Activated gamma-delta T cell (primary cell): ENCODE measurements around the gene LGR5.

ENCODE experiments used
- DNase-seq: peaks from one replicate; lab custom pipeline; 2025; lab: John Stamatoyannopoulos, UW
- total RNA-seq, 2 donors: gene quantifications; one replicate each; lab custom pipeline; 2026; lab: John Stamatoyannopoulos, UW

LGR5 gene
- total RNA-seq: 0.09 to 0.20 reads per million in 2 donors

- no peak for DNase-seq
These were observed at the start of gene LGR5 for GRCh38 chr12:71439613-71440344. LGR5 (plus strand) TSS chr12:71439798; CDS start chr12:71440081, 283 bp downstream.

- no peak for DNase-seq
These were observed 47.0 kb upstream of the LGR5 start for GRCh38 chr12:71392521-71393145.

- DNase-seq: no peak
These were observed 46.0 kb upstream of the LGR5 start for GRCh38 chr12:71393625-71394024.

- DNase-seq: no peak
These were observed 42.1 kb upstream of the LGR5 start for GRCh38 chr12:71397433-71397954.

- DNase-seq: no peak
These were observed 40.4 kb upstream of the LGR5 start for GRCh38 chr12:71399197-71399596.

- DNase-seq: no peak
These were observed 39.1 kb upstream of the LGR5 start for GRCh38 chr12:71400481-71400880.

- no peak for DNase-seq
These were observed 33.7 kb upstream of the LGR5 start for GRCh38 chr12:71405884-71406283.

- DNase-seq: no peak
These were observed 31.9 kb upstream of the LGR5 start for GRCh38 chr12:71407732-71408131.

- DNase-seq: no peak
These were observed 28.8 kb upstream of the LGR5 start for GRCh38 chr12:71410844-71411243.

GRCh38 chr12:71411635-71412034 is 28.0 kb upstream of the LGR5 start:
- DNase-seq: no peak

GRCh38 chr12:71415336-71416231 is 24.0 kb upstream of the LGR5 start:
- DNase-seq: no peak

GRCh38 chr12:71417181-71417580 is 22.4 kb upstream of the LGR5 start:
- no peak for DNase-seq

GRCh38 chr12:71420775-71421406 is 18.7 kb upstream of the LGR5 start:
- no peak for DNase-seq

GRCh38 chr12:71425568-71426299 is 13.9 kb upstream of the LGR5 start:
- no peak for DNase-seq

- no peak for DNase-seq
These were observed 13.1 kb upstream of the LGR5 start for GRCh38 chr12:71426300-71427047.

GRCh38 chr12:71430756-71431155 is 8.8 kb upstream of the LGR5 start:
- DNase-seq: no peak

- no peak for DNase-seq
These were observed 7.6 kb upstream of the LGR5 start for GRCh38 chr12:71431991-71432390.

GRCh38 chr12:71432936-71433335 is 6.7 kb upstream of the LGR5 start:
- DNase-seq: no peak

GRCh38 chr12:71436696-71437095 is 2.9 kb upstream of the LGR5 start:
- no peak for DNase-seq

- DNase-seq: no peak
These were observed 782 bp upstream of the LGR5 start for GRCh38 chr12:71438670-71439361.
